K562 (cell line): ENCODE data around the gene SHB. TPM values are rescaled to one million over a fixed set of nuclear protein-coding genes. Genes with fewer than 3 reads are reported as not detected.

Source experiments
- ATAC-seq: fragments of 200-7000 bp; cut with Tn5 transposase; 3 replicates; pipeline ENCODE4 v1.9.1; 2020; ENCODE audit warnings: moderate library complexity
- BruUV-seq: library from RNA; stranded (reverse); fragments of 400-500 nt; replicated peaks from 2 replicates; lab custom pipeline; 2021; lab: Mats Ljungman, UMichigan
- CTCF ChIA-PET: fragments of 300-600 bp; formaldehyde crosslinking; extraction: SDS; loops from one replicate; lab custom pipeline; 2021; ENCODE audit warnings: low intra/inter-chr PET ratio; lab: Yijun Ruan, JAX
- POLR2A ChIA-PET: fragments of 300-600, 350-650 bp; sonication (Branson Sonifier 250); formaldehyde crosslinking; extraction: SDS; loops from one replicate; lab custom pipeline; 2021; ENCODE audit warnings: antibody characterized with exemption, inconsistent platforms; lab: Yijun Ruan, JAX
- DNase-seq, 4 experiments: peaks; one replicate each; pipeline versions ENCODE4 v3.0.0 to v3.0.0-alpha.2; 2011 to 2018; ENCODE audit warnings: low spot score in 3 of 4, mixed read lengths in 3 of 4; ENCODE audit errors: extremely low read depth in 1 of 4
- FAIRE-seq: peaks from 2 replicates; lab custom pipeline; 2011; peaks lifted over from hg19 to GRCh38; lab: Jason Lieb, UNC
- H2AFZ ChIP-seq: 2 replicates; pipeline ENCODE4 v1.6.0; 2011; ENCODE audit warnings: low read depth, low read length, control low read depth, inconsistent platforms
- H3K27ac ChIP-seq: fragments of 200-600 bp; 3 replicates; pipeline ENCODE4 v1.8.0; 2011; ENCODE audit warnings: low read depth, mild to moderate bottlenecking, control low read depth, inconsistent platforms, low read length, moderate library complexity, mixed read lengths; ENCODE audit errors: extremely low read depth
- H3K27me3 ChIP-seq, 2 experiments: fragments of 300-600 bp in 1 of 2; 2 replicates in 1 of 2; 3 replicates in 1 of 2; pipeline versions ENCODE4 v1.6.0 to v1.8.0; 2011; ENCODE audit warnings: inconsistent platforms in 2 of 2, low read length in 2 of 2, mild to moderate bottlenecking in 1 of 2, mixed read lengths in 1 of 2, moderate library complexity in 1 of 2; ENCODE audit not compliant: control insufficient read depth in 2 of 2, insufficient read depth in 2 of 2
- H3K36me3 ChIP-seq: fragments of 300-600 bp; 3 replicates; pipeline ENCODE4 v1.8.0; 2011; ENCODE audit warnings: mild to moderate bottlenecking, low read length, inconsistent platforms; ENCODE audit not compliant: control insufficient read depth, insufficient read depth
- H3K4me1 ChIP-seq, 2 experiments: fragments of 200-600 bp in 1 of 2; replicated peaks in 1 of 2; 2 replicates in 1 of 2; 3 replicates in 1 of 2; pipeline versions ENCODE4 v1.5.1 to v1.8.0; 2011; ENCODE audit warnings: inconsistent platforms in 2 of 2, low read length in 2 of 2, mild to moderate bottlenecking in 1 of 2, mixed read lengths in 1 of 2, moderate library complexity in 1 of 2; ENCODE audit not compliant: control insufficient read depth in 2 of 2, insufficient read depth in 2 of 2
- H3K4me2 ChIP-seq: 2 replicates; pipeline ENCODE4 v1.6.1; 2011; ENCODE audit warnings: low read length, control low read depth, inconsistent platforms, mixed read lengths; ENCODE audit not compliant: insufficient read depth
- H3K4me3 ChIP-seq: fragments of 200-600 bp; sonication (generic), shearing (Covaris generic); 2 replicates; pipeline ENCODE4 v1.5.1; 2016; ENCODE audit warnings: control low read depth, inconsistent platforms
- H3K79me2 ChIP-seq: fragments of 200-600 bp; 3 replicates; pipeline ENCODE4 v1.8.0; 2011; ENCODE audit warnings: low read length, inconsistent platforms; ENCODE audit not compliant: control insufficient read depth, insufficient read depth
- H3K9ac ChIP-seq, 2 experiments: 2 replicates each; pipeline versions ENCODE4 v1.6.0 to v1.6.1; 2011; ENCODE audit warnings: low read depth in 2 of 2, low read length in 2 of 2, control low read depth in 1 of 2, inconsistent platforms in 1 of 2, mild to moderate bottlenecking in 1 of 2, mixed read lengths in 1 of 2; ENCODE audit not compliant: insufficient read depth in 1 of 2
- H3K9me1 ChIP-seq: one replicate; pipeline ENCODE4 v1.6.0; 2011; ENCODE audit warnings: inconsistent platforms, mild to moderate bottlenecking, low read length, moderate library complexity; ENCODE audit not compliant: control insufficient read depth, insufficient read depth
- H3K9me3 ChIP-seq: replicated peaks from 2 replicates; pipeline ENCODE4 v1.5.1; 2011; ENCODE audit warnings: low read depth, low read length, inconsistent platforms; ENCODE audit not compliant: control insufficient read depth, insufficient read depth
- H4K20me1 ChIP-seq: replicated peaks from 2 replicates; pipeline ENCODE4 v1.6.1; 2011; ENCODE audit warnings: low read length, inconsistent platforms, mixed read lengths; ENCODE audit not compliant: control insufficient read depth, insufficient read depth
- E2F6 ChIP-seq, 2 experiments: IDR thresholded peaks; 2 replicates each; pipeline ENCODE4 v1.6.1; 2011; ENCODE audit warnings: borderline replicate concordance in 1 of 2, control low read depth in 1 of 2, low read depth in 1 of 2, low read length in 1 of 2, mild to moderate bottlenecking in 1 of 2, mixed read lengths in 1 of 2, moderate library complexity in 1 of 2; ENCODE audit not compliant: insufficient read depth in 1 of 2, insufficient read length in 1 of 2, poor library complexity in 1 of 2, severe bottlenecking in 1 of 2; ENCODE audit errors: extremely low read depth in 1 of 2
- HMG20B ChIP-seq: fragments of 250-450 bp; sonication (Bioruptor Pico); IDR thresholded peaks from 2 replicates; pipeline ENCODE4 v1.5.0; 2021; ENCODE audit warnings: mild to moderate bottlenecking
- KDM2B ChIP-seq: fragments of 250-450 bp; sonication (Bioruptor Pico); IDR thresholded peaks from 2 replicates; pipeline ENCODE4 v1.8.0; 2021; ENCODE audit warnings: mild to moderate bottlenecking, moderate library complexity
- NBN ChIP-seq: fragments of 450-650 bp; IDR thresholded peaks from 2 replicates; pipeline ENCODE4 v1.6.1; 2016; ENCODE audit warnings: low read depth, mild to moderate bottlenecking
- NFIC ChIP-seq: fragments of 450-650 bp; IDR thresholded peaks from 2 replicates; pipeline ENCODE4 v1.6.1; 2017; ENCODE audit warnings: mild to moderate bottlenecking, inconsistent platforms
- NR2C2 ChIP-seq, 2 experiments: fragments of 200-800 bp in 1 of 2; sonication (Bioruptor generic) in 1 of 2; sonication (generic) in 1 of 2; formaldehyde crosslinking in 1 of 2; IDR thresholded peaks; 2 replicates each; pipeline versions ENCODE4 v1.6.1 to v1.8.0; 2016 to 2022; ENCODE audit warnings: mild to moderate bottlenecking in 1 of 2, missing compliant biosample characterization in 1 of 2, missing genetic modification characterization in 1 of 2, missing genetic modification reagents in 1 of 2
- SMAD4 ChIP-seq: fragments of 250-450 bp; sonication (Bioruptor Pico); conservative IDR thresholded peaks from 2 replicates; pipeline ENCODE4 v1.8.0; 2021; ENCODE audit warnings: inconsistent platforms, mild to moderate bottlenecking, moderate library complexity
- SRSF1 ChIP-seq: fragments of 200-400 bp; formaldehyde crosslinking; IDR thresholded peaks from 2 replicates; pipeline ENCODE4 v1.6.1; 2017; ENCODE audit warnings: mild to moderate bottlenecking, low read depth, low read length, moderate library complexity
- TGIF2 ChIP-seq: sonication (generic); formaldehyde crosslinking; IDR thresholded peaks from 2 replicates; pipeline ENCODE4 v1.8.1; 2022; ENCODE audit warnings: mild to moderate bottlenecking, missing genetic modification reagents, moderate library complexity
- XRCC4 ChIP-seq: IDR thresholded peaks from one replicate; pipeline ENCODE4 v1.6.1; 2011; ENCODE audit not compliant: insufficient read depth, insufficient read length; ENCODE audit errors: extremely low read depth
- WGBS: fragments of 100-300 bp; shearing (Covaris generic); methylation state at CpG from one replicate; pipeline ENCODE4 v1.1.6; 2016; ENCODE audit warnings: low coverage, mixed read lengths; ENCODE audit not compliant: insufficient coverage; ENCODE audit errors: missing lambda C conversion rate; 5-methylcytosine and 5-hydroxymethylcytosine counted together
- in situ Hi-C: fragments of 300-500 bp; cut with MboI; formaldehyde crosslinking; loops from 4 replicates; pipeline ENCODE4 v1.15.0; 2018; ENCODE audit warnings: inconsistent platforms, mixed read lengths
- intact Hi-C: fragments of 100-400 bp; cut with micrococcal nuclease; formaldehyde crosslinking; loops from 2 replicates; pipeline ENCODE4 v1.14.2; 2022
- polyA plus RNA-seq, 8 experiments: library from polyadenylated mRNA; depleted of rRNA in 4 of 8; stranded (reverse) in 5 of 8; unstranded in 3 of 8; fragments of >200 nt; fragmentation: Nextera tagmentation in 2 of 8; fragmentation: Illumina TruSeq in 1 of 8; extraction: Ambion mirVana in 2 of 8; extraction: Trizol in 1 of 8; gene quantifications; 2 replicates each; pipeline versions ENCODE4 v1.2.1 to v1.2.3, GENCODE V29; 2011 to 2014; ENCODE audit warnings: inconsistent platforms in 1 of 8, missing spikeins in 1 of 8
- total RNA-seq, 7 experiments: library from RNA; depleted of rRNA in 6 of 7; stranded (reverse); fragments of >200 nt in 6 of 7; fragmentation: Illumina TruSeq in 2 of 7; extraction: Trizol in 2 of 7; gene quantifications; 2 replicates each; pipeline versions ENCODE4 v1.2.1 to v1.2.3, GENCODE V29; 2011 to 2021; ENCODE audit warnings: low replicate concordance in 1 of 7
- TF ChIP-seq, protein P1 (sequence below): fragments of 200-400 bp; formaldehyde crosslinking; IDR thresholded peaks from 2 replicates; pipeline ENCODE4 v1.6.1; 2017; ENCODE audit warnings: mild to moderate bottlenecking, low read depth, low read length, moderate library complexity
- TF ChIP-seq, protein P2 (sequence below): fragments of 250-450 bp; sonication (Bioruptor Pico); IDR thresholded peaks from 2 replicates; pipeline ENCODE4 v1.8.0; 2021; ENCODE audit warnings: borderline replicate concordance, mild to moderate bottlenecking, moderate library complexity; ENCODE audit not compliant: poor library complexity, severe bottlenecking
- TF ChIP-seq, protein P3 (sequence below): sonication (generic); IDR thresholded peaks from 2 replicates; pipeline ENCODE4 v1.6.1; 2016
- TF ChIP-seq, protein P4 (sequence below): fragments of 450-650 bp; IDR thresholded peaks from 2 replicates; pipeline ENCODE4 v1.6.1; 2016

SHB gene
- total and polyA plus RNA-seq, 9 of the 15 experiments (the other 6 are each of a cell fraction or from before 2014, with no cell fraction given) = 0.78 to 16.0 (median 5.3) TPM

- H3K4me3 ChIP-seq = no peak overlapping the region
- H3K27me3 ChIP-seq = no peaks in the 10 kb centered on the region; a peak in 1 of 5 replicates
- in situ Hi-C loops (no loop called here), intact Hi-C loops (loop anchor here (10.0 kb wide), 2 partner anchors 277 to 317 kb away; partner anchors contain the start of gene EXOSC3)
- peaks cover 8% of the 10 kb centered on the region for H3K9me1 ChIP-seq
- no peak for FAIRE-seq
- H4K20me1 ChIP-seq = peaks cover 53% of the 10 kb centered on the region
- ATAC-seq = no peak
- H3K36me3 ChIP-seq = peaks cover 19% of the 10 kb centered on the region; the same call in 2 of the 3 replicates
- no peak for DNase-seq
- ChIA-PET CTCF (no interaction called here), POLR2A (interaction anchor here (0.8 to 5.2 kb wide), 8 partner anchors 9 to 152 kb away, joined by 3 to 45 read pairs (median 6); no protein-coding TSS in a partner anchor)
- H3K9me3 ChIP-seq = no peaks in the 10 kb centered on the region
- 0 out of 4 replicates have a peak overlapping the region, but pooled peaks of 1 of the 2 experiments have one; percentile 17 for H3K9ac ChIP-seq
- H3K4me1 ChIP-seq = peaks cover 38 to 53% of the 10 kb centered on the region in 2 experiments
- H2AFZ ChIP-seq = no peak overlapping the region
- H3K27ac ChIP-seq = no peak overlapping the region
- BruUV-seq = no TSS peak
- peaks cover 64% of the 10 kb centered on the region for H3K79me2 ChIP-seq
- H3K4me2 ChIP-seq = no peak overlapping the region
- WGBS = 67% methylated on average over 6 of the region's 6 CpGs
- no peak for TF ChIP-seq E2F6 (IDR thresholded peaks at IDR 0.05; ENCODE audit: borderline replicate concordance in 1 of 2, extremely low read depth in 1 of 2, insufficient read depth in 1 of 2, insufficient read length in 1 of 2, low read depth in 1 of 2, low read length in 1 of 2, poor library complexity in 1 of 2, severe bottlenecking in 1 of 2)
- TF ChIP-seq, protein P1, sequence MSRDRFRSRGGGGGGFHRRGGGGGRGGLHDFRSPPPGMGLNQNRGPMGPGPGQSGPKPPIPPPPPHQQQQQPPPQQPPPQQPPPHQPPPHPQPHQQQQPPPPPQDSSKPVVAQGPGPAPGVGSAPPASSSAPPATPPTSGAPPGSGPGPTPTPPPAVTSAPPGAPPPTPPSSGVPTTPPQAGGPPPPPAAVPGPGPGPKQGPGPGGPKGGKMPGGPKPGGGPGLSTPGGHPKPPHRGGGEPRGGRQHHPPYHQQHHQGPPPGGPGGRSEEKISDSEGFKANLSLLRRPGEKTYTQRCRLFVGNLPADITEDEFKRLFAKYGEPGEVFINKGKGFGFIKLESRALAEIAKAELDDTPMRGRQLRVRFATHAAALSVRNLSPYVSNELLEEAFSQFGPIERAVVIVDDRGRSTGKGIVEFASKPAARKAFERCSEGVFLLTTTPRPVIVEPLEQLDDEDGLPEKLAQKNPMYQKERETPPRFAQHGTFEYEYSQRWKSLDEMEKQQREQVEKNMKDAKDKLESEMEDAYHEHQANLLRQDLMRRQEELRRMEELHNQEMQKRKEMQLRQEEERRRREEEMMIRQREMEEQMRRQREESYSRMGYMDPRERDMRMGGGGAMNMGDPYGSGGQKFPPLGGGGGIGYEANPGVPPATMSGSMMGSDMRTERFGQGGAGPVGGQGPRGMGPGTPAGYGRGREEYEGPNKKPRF = no peak
- no peak for TF ChIP-seq NFIC
- TF ChIP-seq KDM2B = no peak
- TF ChIP-seq SMAD4 = no peak
- TF ChIP-seq XRCC4 = no peak
- TF ChIP-seq NBN = no peak
- TF ChIP-seq, protein P2, sequence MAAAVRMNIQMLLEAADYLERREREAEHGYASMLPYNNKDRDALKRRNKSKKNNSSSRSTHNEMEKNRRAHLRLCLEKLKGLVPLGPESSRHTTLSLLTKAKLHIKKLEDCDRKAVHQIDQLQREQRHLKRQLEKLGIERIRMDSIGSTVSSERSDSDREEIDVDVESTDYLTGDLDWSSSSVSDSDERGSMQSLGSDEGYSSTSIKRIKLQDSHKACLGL (CRISPR knock-in tag) = no peak
- TF ChIP-seq, protein P3, sequence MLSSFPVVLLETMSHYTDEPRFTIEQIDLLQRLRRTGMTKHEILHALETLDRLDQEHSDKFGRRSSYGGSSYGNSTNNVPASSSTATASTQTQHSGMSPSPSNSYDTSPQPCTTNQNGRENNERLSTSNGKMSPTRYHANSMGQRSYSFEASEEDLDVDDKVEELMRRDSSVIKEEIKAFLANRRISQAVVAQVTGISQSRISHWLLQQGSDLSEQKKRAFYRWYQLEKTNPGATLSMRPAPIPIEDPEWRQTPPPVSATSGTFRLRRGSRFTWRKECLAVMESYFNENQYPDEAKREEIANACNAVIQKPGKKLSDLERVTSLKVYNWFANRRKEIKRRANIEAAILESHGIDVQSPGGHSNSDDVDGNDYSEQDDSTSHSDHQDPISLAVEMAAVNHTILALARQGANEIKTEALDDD = 0 out of 2 replicates have a peak, but pooled peaks have one; percentile 21
- TF ChIP-seq HMG20B (CRISPR knock-in tag) = no peak
- TF ChIP-seq, protein P4, sequence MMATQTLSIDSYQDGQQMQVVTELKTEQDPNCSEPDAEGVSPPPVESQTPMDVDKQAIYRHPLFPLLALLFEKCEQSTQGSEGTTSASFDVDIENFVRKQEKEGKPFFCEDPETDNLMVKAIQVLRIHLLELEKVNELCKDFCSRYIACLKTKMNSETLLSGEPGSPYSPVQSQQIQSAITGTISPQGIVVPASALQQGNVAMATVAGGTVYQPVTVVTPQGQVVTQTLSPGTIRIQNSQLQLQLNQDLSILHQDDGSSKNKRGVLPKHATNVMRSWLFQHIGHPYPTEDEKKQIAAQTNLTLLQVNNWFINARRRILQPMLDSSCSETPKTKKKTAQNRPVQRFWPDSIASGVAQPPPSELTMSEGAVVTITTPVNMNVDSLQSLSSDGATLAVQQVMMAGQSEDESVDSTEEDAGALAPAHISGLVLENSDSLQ = 0 out of 2 replicates have a peak, but pooled peaks have one; percentile 14
- TF ChIP-seq NR2C2 (CRISPR knock-in tag; IDR thresholded peaks at IDR 0.05) = no peak
- peak; percentile 35; the same call in 1 of the 2 replicates for TF ChIP-seq NR2C2 (tag; IDR thresholded peaks at IDR 0.05)
- no peak for TF ChIP-seq SRSF1
- TF ChIP-seq TGIF2 (CRISPR knock-in tag) = no peak
These were observed 7.6 kb downstream of the SHB start for GRCh38 chr9:38061326-38061977.
